ENCODE data around the gene DNAH10. TPM values are rescaled to one million over a fixed set of nuclear protein-coding genes. Genes with fewer than 3 reads are reported as not detected.

Gene DNAH10
- total RNA-seq, 1 donor from 2014 or later, result under 0.01 TPM

GRCh38 chr12:123726244-123726643 lies 35.9 kb upstream of the DNAH10 start:
- peaks cover 5% of the 10 kb centered on the region for H3K36me3 ChIP-seq (ENCODE audit: control insufficient read depth, insufficient read depth, low read length)

GRCh38 chr12:123726962-123727361 lies 35.1 kb upstream of the DNAH10 start:
- no peaks in the 10 kb centered on the region for H3K27me3 ChIP-seq (ENCODE audit: control insufficient read depth, insufficient read depth, low read length)
- H3K36me3 ChIP-seq (ENCODE audit: control insufficient read depth, insufficient read depth, low read length), result peaks cover 8% of the 10 kb centered on the region
- FAIRE-seq (no peak), DNase-seq (ENCODE audit: low read depth) (no peak)
- TF ChIP-seq, protein P1, sequence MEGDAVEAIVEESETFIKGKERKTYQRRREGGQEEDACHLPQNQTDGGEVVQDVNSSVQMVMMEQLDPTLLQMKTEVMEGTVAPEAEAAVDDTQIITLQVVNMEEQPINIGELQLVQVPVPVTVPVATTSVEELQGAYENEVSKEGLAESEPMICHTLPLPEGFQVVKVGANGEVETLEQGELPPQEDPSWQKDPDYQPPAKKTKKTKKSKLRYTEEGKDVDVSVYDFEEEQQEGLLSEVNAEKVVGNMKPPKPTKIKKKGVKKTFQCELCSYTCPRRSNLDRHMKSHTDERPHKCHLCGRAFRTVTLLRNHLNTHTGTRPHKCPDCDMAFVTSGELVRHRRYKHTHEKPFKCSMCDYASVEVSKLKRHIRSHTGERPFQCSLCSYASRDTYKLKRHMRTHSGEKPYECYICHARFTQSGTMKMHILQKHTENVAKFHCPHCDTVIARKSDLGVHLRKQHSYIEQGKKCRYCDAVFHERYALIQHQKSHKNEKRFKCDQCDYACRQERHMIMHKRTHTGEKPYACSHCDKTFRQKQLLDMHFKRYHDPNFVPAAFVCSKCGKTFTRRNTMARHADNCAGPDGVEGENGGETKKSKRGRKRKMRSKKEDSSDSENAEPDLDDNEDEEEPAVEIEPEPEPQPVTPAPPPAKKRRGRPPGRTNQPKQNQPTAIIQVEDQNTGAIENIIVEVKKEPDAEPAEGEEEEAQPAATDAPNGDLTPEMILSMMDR (IDR thresholded peaks at IDR 0.05; ENCODE audit: insufficient read depth, low read length, severe bottlenecking), result no peak
- H3K4me3 ChIP-seq (ENCODE audit: low read depth, low read length), result no peak overlapping the region

More at GRCh38 chr12:123726244-123726643, 35.9 kb upstream of the DNAH10 start:
- no peak for FAIRE-seq
- Histone ChIP-seq H3K27me3 (ENCODE audit: control insufficient read depth, insufficient read depth, low read length) (no peaks in the 10 kb centered on the region), H3K4me3 (ENCODE audit: low read depth, low read length) (no peak overlapping the region)
- DNase-seq (ENCODE audit: low read depth), result no peak
- TF ChIP-seq, protein P1 (IDR thresholded peaks at IDR 0.05; ENCODE audit: insufficient read depth, low read length, severe bottlenecking), result no peak

- TF ChIP-seq, protein P1 (IDR thresholded peaks at IDR 0.05; ENCODE audit: insufficient read depth, low read length, severe bottlenecking), result no peak
- DNase-seq (ENCODE audit: low read depth), result no peak
- no peak for FAIRE-seq
- Histone ChIP-seq H3K36me3 (ENCODE audit: control insufficient read depth, insufficient read depth, low read length) (peaks cover 13% of the 10 kb centered on the region), H3K27me3 (ENCODE audit: control insufficient read depth, insufficient read depth, low read length) (no peaks in the 10 kb centered on the region), H3K4me3 (ENCODE audit: low read depth, low read length) (no peak overlapping the region)
Observed at GRCh38 chr12:123727878-123728277, 34.2 kb upstream of the DNAH10 start.

- Histone ChIP-seq H3K27me3 (ENCODE audit: control insufficient read depth, insufficient read depth, low read length) (no peaks in the 10 kb centered on the region), H3K36me3 (ENCODE audit: control insufficient read depth, insufficient read depth, low read length) (peaks cover 12% of the 10 kb centered on the region), H3K4me3 (ENCODE audit: low read depth, low read length) (no peak overlapping the region)
- DNase-seq (ENCODE audit: low read depth) (no peak), FAIRE-seq (no peak)
- TF ChIP-seq, protein P1 (IDR thresholded peaks at IDR 0.05; ENCODE audit: insufficient read depth, low read length, severe bottlenecking), result no peak
Observed at GRCh38 chr12:123731596-123731995, 30.5 kb upstream of the DNAH10 start.

DNA sequence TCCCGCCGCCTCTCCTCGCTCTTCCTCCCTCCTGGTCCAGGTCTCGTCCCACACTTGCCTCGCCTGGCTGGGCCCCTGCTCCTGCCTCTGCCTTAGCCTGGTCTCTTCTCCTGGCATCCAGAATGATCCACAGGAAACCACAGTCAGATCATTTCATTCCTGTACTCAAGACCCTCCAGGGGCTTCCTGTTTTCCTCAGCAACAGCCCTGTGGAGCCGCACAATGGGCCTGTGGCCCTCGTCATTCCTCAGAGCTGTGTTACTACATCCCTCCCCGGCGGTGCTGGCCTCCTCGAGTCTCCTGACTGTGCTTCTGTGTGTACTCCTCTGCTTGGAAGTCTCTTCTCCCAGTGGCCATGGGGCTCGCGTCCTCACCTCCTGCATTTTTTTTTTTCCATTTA lies 29.9 kb upstream of the DNAH10 start:
- no peak for FAIRE-seq
- no peak overlapping the region for H3K4me3 ChIP-seq (ENCODE audit: low read depth, low read length)
- no peaks in the 10 kb centered on the region for H3K27me3 ChIP-seq (ENCODE audit: control insufficient read depth, insufficient read depth, low read length)
- no peak for DNase-seq (ENCODE audit: low read depth)
- TF ChIP-seq, protein P1 (IDR thresholded peaks at IDR 0.05; ENCODE audit: insufficient read depth, low read length, severe bottlenecking), result no peak
- H3K36me3 ChIP-seq (ENCODE audit: control insufficient read depth, insufficient read depth, low read length), result peaks cover 13% of the 10 kb centered on the region

DNA sequence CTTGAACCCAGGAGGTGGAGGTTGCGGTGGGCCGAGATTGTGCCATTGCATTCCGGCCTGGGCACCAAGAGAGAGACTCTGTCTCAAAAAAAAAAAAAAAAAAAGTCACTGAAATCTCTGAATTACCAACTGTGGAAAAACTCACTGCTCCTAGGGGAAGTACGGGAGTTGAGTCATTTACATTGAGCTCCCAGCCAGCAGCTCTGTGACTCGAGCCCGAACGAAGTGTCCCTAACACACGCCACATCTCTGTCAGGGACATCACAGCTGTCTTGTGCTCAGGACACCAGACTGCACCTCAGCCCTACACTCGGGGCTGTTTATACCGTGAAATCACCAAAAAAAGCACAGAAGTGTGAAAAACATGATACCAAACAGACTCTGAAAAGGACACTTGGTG lies 28.9 kb upstream of the DNAH10 start:
- Histone ChIP-seq H3K4me3 (ENCODE audit: low read depth, low read length) (no peak overlapping the region), H3K36me3 (ENCODE audit: control insufficient read depth, insufficient read depth, low read length) (peaks cover 13% of the 10 kb centered on the region), H3K27me3 (ENCODE audit: control insufficient read depth, insufficient read depth, low read length) (no peaks in the 10 kb centered on the region)
- TF ChIP-seq, protein P1 (IDR thresholded peaks at IDR 0.05; ENCODE audit: insufficient read depth, low read length, severe bottlenecking), result no peak
- FAIRE-seq (no peak), DNase-seq (ENCODE audit: low read depth) (no peak)
